Measurements from ENCODE around the gene NUDT16L1.
"Not testable (repeated sequence)": the region's sequence is repeated elsewhere in the genome, so short reads cannot be mapped to it uniquely, and the experiment has no call there.

Gene NUDT16L1

GRCh38 chr16:4693296-4693955 is at the start of gene NUDT16L1:
NUDT16L1 (plus strand) TSS chr16:4693562; CDS start chr16:4693727, 165 bp downstream.
- DNase-seq: peak; percentile 49

GRCh38 chr16:4646773-4647643 is 46.4 kb upstream of the NUDT16L1 start:
- DNase-seq: no peak

- no peak for DNase-seq
Measured at GRCh38 chr16:4647644-4647980, 45.8 kb upstream of the NUDT16L1 start.

GRCh38 chr16:4648917-4649316 is 44.4 kb upstream of the NUDT16L1 start:
- no peak for DNase-seq

- DNase-seq: no peak
Measured at GRCh38 chr16:4649744-4650442, 43.5 kb upstream of the NUDT16L1 start.

GRCh38 chr16:4650443-4651074 is 42.8 kb upstream of the NUDT16L1 start:
- not testable (repeated sequence) for DNase-seq

- no peak for DNase-seq
Measured at GRCh38 chr16:4651827-4652226, 41.5 kb upstream of the NUDT16L1 start.

- DNase-seq: no peak
Measured at GRCh38 chr16:4652561-4652960, 40.8 kb upstream of the NUDT16L1 start.

- DNase-seq: no peak
Measured at GRCh38 chr16:4654011-4654963, 39.1 kb upstream of the NUDT16L1 start.

GRCh38 chr16:4654964-4655590 is 38.3 kb upstream of the NUDT16L1 start:
- DNase-seq: no peak

GRCh38 chr16:4655801-4656200 is 37.6 kb upstream of the NUDT16L1 start:
- DNase-seq: no peak

GRCh38 chr16:4656221-4656620 is 37.1 kb upstream of the NUDT16L1 start:
- DNase-seq: no peak

GRCh38 chr16:4656695-4657686 is 36.4 kb upstream of the NUDT16L1 start:
- no peak for DNase-seq

- no peak for DNase-seq
Measured at GRCh38 chr16:4659363-4660353, 33.7 kb upstream of the NUDT16L1 start.

- DNase-seq: no peak
Measured at GRCh38 chr16:4660454-4661007, 32.8 kb upstream of the NUDT16L1 start.

GRCh38 chr16:4661661-4662060 is 31.7 kb upstream of the NUDT16L1 start:
- no peak for DNase-seq

- no peak for DNase-seq
Measured at GRCh38 chr16:4663465-4663776, 29.9 kb upstream of the NUDT16L1 start.

GRCh38 chr16:4663777-4664465 is 29.4 kb upstream of the NUDT16L1 start:
- DNase-seq: no peak
